ENCODE results near the gene USH1C. TPM values are rescaled to one million over a fixed set of nuclear protein-coding genes. Genes with fewer than 3 reads are reported as not detected.

The USH1C gene
- total and polyA plus RNA-seq, 2 of the 13 experiments (the other 11 are each of a cell fraction or from before 2014, with no cell fraction given), result not detected

DNA sequence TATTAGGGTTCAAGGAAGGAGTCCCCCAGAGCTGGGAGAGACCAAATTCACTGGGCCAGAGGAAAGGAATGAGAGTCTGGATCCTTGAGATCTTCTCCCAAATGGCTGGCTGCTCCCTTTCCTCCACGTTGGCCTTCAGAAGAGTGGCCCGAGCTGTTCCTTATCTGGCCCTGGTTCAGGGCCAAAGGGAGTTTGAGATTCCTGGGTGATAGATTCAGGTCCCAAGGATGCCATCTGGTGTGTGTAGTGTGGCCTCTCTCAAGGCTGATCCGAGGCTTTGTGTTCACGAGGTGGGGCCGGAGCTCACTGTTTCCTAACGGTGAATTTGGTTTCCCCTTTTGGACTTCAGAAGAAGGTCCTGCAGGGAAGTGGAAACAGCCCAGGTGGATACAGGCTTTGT lies 50.2 kb downstream of the USH1C start (continued):
- TF ChIP-seq, protein P1, sequence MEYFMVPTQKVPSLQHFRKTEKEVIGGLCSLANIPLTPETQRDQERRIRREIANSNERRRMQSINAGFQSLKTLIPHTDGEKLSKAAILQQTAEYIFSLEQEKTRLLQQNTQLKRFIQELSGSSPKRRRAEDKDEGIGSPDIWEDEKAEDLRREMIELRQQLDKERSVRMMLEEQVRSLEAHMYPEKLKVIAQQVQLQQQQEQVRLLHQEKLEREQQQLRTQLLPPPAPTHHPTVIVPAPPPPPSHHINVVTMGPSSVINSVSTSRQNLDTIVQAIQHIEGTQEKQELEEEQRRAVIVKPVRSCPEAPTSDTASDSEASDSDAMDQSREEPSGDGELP (IDR thresholded peaks at IDR 0.05; ENCODE audit: borderline replicate concordance, low read depth), result no peak
- TF ChIP-seq ZNF616 (CRISPR knock-in tag; IDR thresholded peaks at IDR 0.05; ENCODE audit: low read depth), result no peak
- TF ChIP-seq THAP8 (CRISPR knock-in tag; IDR thresholded peaks at IDR 0.05; ENCODE audit: borderline replicate concordance), result no peak
- TF ChIP-seq ZFP37 (CRISPR knock-in tag; IDR thresholded peaks at IDR 0.05; ENCODE audit: borderline replicate concordance), result no peak
- TF ChIP-seq SRSF4 (IDR thresholded peaks at IDR 0.05; ENCODE audit: low read depth, low read length, poor library complexity, severe bottlenecking), result no peak
- no peak for TF ChIP-seq FOXO4 (CRISPR knock-in tag; conservative IDR thresholded peaks at IDR 0.05)
- no peak for TF ChIP-seq ZNF318 (CRISPR knock-in tag; IDR thresholded peaks at IDR 0.05)
- no peak for TF ChIP-seq EHMT2 (IDR thresholded peaks at IDR 0.05; ENCODE audit: borderline replicate concordance, low read depth, low read length)
- no peak for TF ChIP-seq ZNF724P (CRISPR knock-in tag; IDR thresholded peaks at IDR 0.05; ENCODE audit: borderline replicate concordance)
